Testis (tissue), 3 donors: ENCODE results near the gene TFPI2. TPM values are rescaled to one million over a fixed set of nuclear protein-coding genes. Genes with fewer than 3 reads are reported as not detected.
A peak's percentile ranks its signal among the peaks of the same experiment; 100 is the strongest.

Source experiments
- DNase-seq: peaks from one replicate; pipeline ENCODE4 v3.0.0-alpha.2; 2019
- H3K27ac ChIP-seq, 2 donors: fragments of 200-600 bp; sonication (generic); one replicate each; pipeline ENCODE4 v1.5.1; 2019
- H3K27me3 ChIP-seq: fragments of 200-600 bp; sonication (generic); one replicate; pipeline ENCODE4 v1.5.1; 2019
- H3K36me3 ChIP-seq: fragments of 200-600 bp; sonication (generic); one replicate; pipeline ENCODE4 v1.5.1; 2017; ENCODE audit warnings: low read depth; ENCODE audit errors: missing control alignments
- H3K4me1 ChIP-seq: fragments of 200-600 bp; sonication (generic); one replicate; pipeline ENCODE4 v1.5.1; 2019
- H3K4me3 ChIP-seq, 2 donors: fragments of 200-600 bp; sonication (generic); one replicate each; pipeline ENCODE4 v1.5.1; 2017 to 2019
- H3K9me3 ChIP-seq: fragments of 200-600 bp; sonication (generic); one replicate; pipeline ENCODE4 v1.5.1; 2017
- POLR2A ChIP-seq: fragments of 450-650 bp; IDR thresholded peaks from one replicate; pipeline ENCODE4 v1.6.1; 2017; ENCODE audit warnings: antibody characterized with exemption, mild to moderate bottlenecking, moderate library complexity
- whole genome bisulfite sequencing, 2 donors: methylation state at CpG; one replicate each; pipeline ENCODE4 v1.1.5; 2018; 5-methylcytosine and 5-hydroxymethylcytosine counted together
- intact Hi-C: fragments of 100-400 bp; cut with DNase I; formaldehyde crosslinking; loops from one replicate; pipeline ENCODE4 v1.15.1; 2023; ENCODE audit warnings: low total_unique reads
- polyA plus RNA-seq: library from polyadenylated mRNA; stranded (reverse); fragments of 350-450 nt; fragmentation: Illumina TruSeq; extraction: RNeasy Lipid Tissue Mini Kit (QIAGEN cat#74804); gene quantifications from one replicate; pipeline ENCODE4 v1.2.3, GENCODE V29; 2014; ENCODE audit warnings: low read depth, low replicate concordance; ENCODE audit not compliant: insufficient read depth
- total RNA-seq, 2 donors: library from RNA; depleted of rRNA; stranded (reverse); fragments of >200 nt; gene quantifications; one replicate each; pipeline ENCODE4 v1.2.3, GENCODE V29; 2016
- TF ChIP-seq, protein P1 (sequence below), 3 experiments: fragments of 450-650 bp in 2 of 3; fragments of 200-600 bp in 1 of 3; sonication (generic) in 1 of 3; IDR thresholded peaks; one replicate each; pipeline ENCODE4 v1.5.1; 2016 to 2019; ENCODE audit warnings: antibody characterized with exemption in 3 of 3, mild to moderate bottlenecking in 2 of 3, moderate library complexity in 1 of 3

The TFPI2 gene
- total and polyA plus RNA-seq, 3 donors from 2014 or later, result 1.3 to 4.6 (median 1.8) TPM

- no peak for TF ChIP-seq POLR2A
- TF ChIP-seq, protein P1, sequence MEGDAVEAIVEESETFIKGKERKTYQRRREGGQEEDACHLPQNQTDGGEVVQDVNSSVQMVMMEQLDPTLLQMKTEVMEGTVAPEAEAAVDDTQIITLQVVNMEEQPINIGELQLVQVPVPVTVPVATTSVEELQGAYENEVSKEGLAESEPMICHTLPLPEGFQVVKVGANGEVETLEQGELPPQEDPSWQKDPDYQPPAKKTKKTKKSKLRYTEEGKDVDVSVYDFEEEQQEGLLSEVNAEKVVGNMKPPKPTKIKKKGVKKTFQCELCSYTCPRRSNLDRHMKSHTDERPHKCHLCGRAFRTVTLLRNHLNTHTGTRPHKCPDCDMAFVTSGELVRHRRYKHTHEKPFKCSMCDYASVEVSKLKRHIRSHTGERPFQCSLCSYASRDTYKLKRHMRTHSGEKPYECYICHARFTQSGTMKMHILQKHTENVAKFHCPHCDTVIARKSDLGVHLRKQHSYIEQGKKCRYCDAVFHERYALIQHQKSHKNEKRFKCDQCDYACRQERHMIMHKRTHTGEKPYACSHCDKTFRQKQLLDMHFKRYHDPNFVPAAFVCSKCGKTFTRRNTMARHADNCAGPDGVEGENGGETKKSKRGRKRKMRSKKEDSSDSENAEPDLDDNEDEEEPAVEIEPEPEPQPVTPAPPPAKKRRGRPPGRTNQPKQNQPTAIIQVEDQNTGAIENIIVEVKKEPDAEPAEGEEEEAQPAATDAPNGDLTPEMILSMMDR (IDR thresholded peaks at IDR 0.05), result no peak
- no peak overlapping the region for H3K4me3 ChIP-seq
- H3K36me3 ChIP-seq, result no peaks in the 10 kb centered on the region
- intact Hi-C loops, result no loop called here
- H3K27me3 ChIP-seq, result no peaks in the 10 kb centered on the region
- no peaks in the 10 kb centered on the region for H3K4me1 ChIP-seq
- H3K27ac ChIP-seq, result no peak overlapping the region
- WGBS, 2 donors, result 87 to 94% methylated on average over 3 of the region's 3 CpGs
- no peaks in the 10 kb centered on the region for H3K9me3 ChIP-seq
- DNase-seq, result no peak
Measured at GRCh38 chr7:93933156-93933555, 42.6 kb upstream of the TFPI2 start.

GRCh38 chr7:93931655-93932054 lies 41.1 kb upstream of the TFPI2 start:
- Histone ChIP-seq H3K4me1 (no peaks in the 10 kb centered on the region), H3K4me3 (no peak overlapping the region), H3K27me3 (no peaks in the 10 kb centered on the region), H3K27ac (no peak overlapping the region), H3K36me3 (no peaks in the 10 kb centered on the region), H3K9me3 (no peaks in the 10 kb centered on the region)
- WGBS, 2 donors, result 70 to 84% methylated on average over 3 of the region's 3 CpGs
- intact Hi-C loops, result no loop called here
- TF ChIP-seq, protein P1 (IDR thresholded peaks at IDR 0.05), result no peak
- no peak for TF ChIP-seq POLR2A
- DNase-seq, result no peak

- no peak for DNase-seq
- H3K36me3 ChIP-seq, result no peaks in the 10 kb centered on the region
- H3K9me3 ChIP-seq, result no peaks in the 10 kb centered on the region
- H3K27me3 ChIP-seq, result no peaks in the 10 kb centered on the region
- 80 to 90% methylated on average over 3 of the region's 3 CpGs for WGBS, 2 donors
- no peak for TF ChIP-seq POLR2A
- TF ChIP-seq, protein P1 (IDR thresholded peaks at IDR 0.05), result no peak
- intact Hi-C loops, result no loop called here
- no peak overlapping the region for H3K27ac ChIP-seq
- H3K4me3 ChIP-seq, result no peak overlapping the region
- H3K4me1 ChIP-seq, result no peaks in the 10 kb centered on the region
Measured at GRCh38 chr7:93927585-93927984, 37.0 kb upstream of the TFPI2 start.

- no peaks in the 10 kb centered on the region for H3K27me3 ChIP-seq
- H3K4me1 ChIP-seq, result no peaks in the 10 kb centered on the region
- DNase-seq, result no peak
- H3K27ac ChIP-seq, result no peak overlapping the region
- 85 to 91% methylated on average over 1 of the region's 1 CpG for WGBS, 2 donors
- intact Hi-C loops, result no loop called here
- H3K36me3 ChIP-seq, result no peaks in the 10 kb centered on the region
- H3K9me3 ChIP-seq, result no peaks in the 10 kb centered on the region
- H3K4me3 ChIP-seq, result no peak overlapping the region
- no peak for TF ChIP-seq POLR2A
- TF ChIP-seq, protein P1 (IDR thresholded peaks at IDR 0.05), result no peak
Measured at GRCh38 chr7:93926800-93927199, 36.2 kb upstream of the TFPI2 start.

DNA sequence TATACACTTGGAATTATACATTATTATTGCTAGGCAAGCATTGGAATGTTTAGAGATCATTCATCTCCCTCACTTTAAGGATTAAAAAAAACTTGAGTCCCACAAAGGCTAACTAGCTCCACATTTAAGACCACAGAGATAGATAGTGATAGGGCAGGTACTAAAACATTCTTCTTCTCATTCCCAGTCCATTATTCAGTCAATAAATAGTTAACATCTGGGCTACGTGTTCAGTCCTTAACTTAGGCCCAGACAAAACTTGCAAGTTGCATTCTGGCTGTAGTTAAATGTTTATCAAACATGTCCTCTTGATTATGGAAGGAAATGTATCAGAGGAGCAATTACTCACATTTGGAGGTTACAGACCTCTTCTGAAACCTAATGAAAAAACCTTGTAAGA lies 33.4 kb upstream of the TFPI2 start:
- 10 to 23% methylated on average over 1 of the region's 1 CpG for WGBS, 2 donors
- TF ChIP-seq, protein P1 (IDR thresholded peaks at IDR 0.05), result no peak
- no peak for TF ChIP-seq POLR2A
- Histone ChIP-seq H3K27me3 (no peaks in the 10 kb centered on the region), H3K27ac (peak overlapping the region in 1 of 2 donors; percentile 7), H3K4me3 (no peak overlapping the region), H3K36me3 (no peaks in the 10 kb centered on the region), H3K9me3 (no peaks in the 10 kb centered on the region), H3K4me1 (no peaks in the 10 kb centered on the region)
- intact Hi-C loops, result no loop called here
- DNase-seq, result no peak
